ENCODE results near the gene CRADD. TPM values are rescaled to one million over a fixed set of nuclear protein-coding genes. Genes with fewer than 3 reads are reported as not detected.
"Not testable (repeated sequence)": the region's sequence is repeated elsewhere in the genome, so short reads cannot be mapped to it uniquely, and the experiment has no call there.

CRADD gene
- total RNA-seq, 4 donors from 2014 or later: 16.1 to 43.3 (median 26.5) TPM

GRCh38 chr12:93776581-93777018 lies 99.4 kb downstream of the CRADD start:
- H3K4me3 ChIP-seq (ENCODE audit: low read depth, poor library complexity, severe bottlenecking): no peak overlapping the region
- intact Hi-C loops (cut with DNase I; ENCODE audit: low total_unique reads): no loop called here
- DNase-seq (ENCODE audit: low spot score in 2 of 2): no peak
- TF ChIP-seq, protein P1, sequence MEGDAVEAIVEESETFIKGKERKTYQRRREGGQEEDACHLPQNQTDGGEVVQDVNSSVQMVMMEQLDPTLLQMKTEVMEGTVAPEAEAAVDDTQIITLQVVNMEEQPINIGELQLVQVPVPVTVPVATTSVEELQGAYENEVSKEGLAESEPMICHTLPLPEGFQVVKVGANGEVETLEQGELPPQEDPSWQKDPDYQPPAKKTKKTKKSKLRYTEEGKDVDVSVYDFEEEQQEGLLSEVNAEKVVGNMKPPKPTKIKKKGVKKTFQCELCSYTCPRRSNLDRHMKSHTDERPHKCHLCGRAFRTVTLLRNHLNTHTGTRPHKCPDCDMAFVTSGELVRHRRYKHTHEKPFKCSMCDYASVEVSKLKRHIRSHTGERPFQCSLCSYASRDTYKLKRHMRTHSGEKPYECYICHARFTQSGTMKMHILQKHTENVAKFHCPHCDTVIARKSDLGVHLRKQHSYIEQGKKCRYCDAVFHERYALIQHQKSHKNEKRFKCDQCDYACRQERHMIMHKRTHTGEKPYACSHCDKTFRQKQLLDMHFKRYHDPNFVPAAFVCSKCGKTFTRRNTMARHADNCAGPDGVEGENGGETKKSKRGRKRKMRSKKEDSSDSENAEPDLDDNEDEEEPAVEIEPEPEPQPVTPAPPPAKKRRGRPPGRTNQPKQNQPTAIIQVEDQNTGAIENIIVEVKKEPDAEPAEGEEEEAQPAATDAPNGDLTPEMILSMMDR (IDR thresholded peaks at IDR 0.05): no peak
- TF ChIP-seq POLR2A (IDR thresholded peaks at IDR 0.05): no peak
- 52 to 57% methylated on average over 2 of the region's 2 CpGs for WGBS, 2 donors

- no peak overlapping the region for H3K4me3 ChIP-seq (ENCODE audit: low read depth, poor library complexity, severe bottlenecking)
- TF ChIP-seq, protein P1 (IDR thresholded peaks at IDR 0.05): no peak
- no peak for TF ChIP-seq POLR2A (IDR thresholded peaks at IDR 0.05)
- 19 to 30% methylated on average over 3 of the region's 3 CpGs for WGBS, 2 donors
- DNase-seq (ENCODE audit: low spot score in 2 of 2): peak in 1 of 2 donors; percentile 32
- intact Hi-C loops (cut with DNase I; ENCODE audit: low total_unique reads): no loop called here
Observed at GRCh38 chr12:93777254-93777653, 100.1 kb downstream of the CRADD start.

DNA sequence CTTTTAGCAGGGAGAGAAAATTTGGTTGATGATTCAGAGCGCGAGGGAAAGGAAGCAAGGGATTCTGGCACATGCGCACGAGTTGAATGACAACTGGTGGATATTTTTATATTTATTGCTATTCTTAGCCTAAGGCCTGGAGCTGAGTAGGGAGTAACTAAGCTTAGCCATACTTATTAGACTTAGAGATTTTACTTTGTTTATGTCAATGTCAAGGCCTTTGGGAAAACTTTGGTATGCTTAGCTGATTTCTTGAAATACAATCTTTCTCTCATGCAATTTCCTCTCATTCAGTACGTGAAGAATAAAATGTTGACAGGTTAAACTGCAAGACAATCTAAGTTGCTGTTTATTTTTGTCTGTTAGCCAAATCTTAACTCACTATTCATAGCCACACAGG lies 101.1 kb downstream of the CRADD start:
- 7% methylated on average over 5 of the region's 5 CpGs for WGBS, 2 donors
- H3K4me3 ChIP-seq (ENCODE audit: low read depth, poor library complexity, severe bottlenecking): no peak overlapping the region
- intact Hi-C loops (cut with DNase I; ENCODE audit: low total_unique reads): no loop called here
- peak in 1 of 2 donors; percentile 66 for DNase-seq (ENCODE audit: low spot score in 2 of 2)
- TF ChIP-seq POLR2A (IDR thresholded peaks at IDR 0.05): no peak
- TF ChIP-seq, protein P1 (IDR thresholded peaks at IDR 0.05): no peak

DNA sequence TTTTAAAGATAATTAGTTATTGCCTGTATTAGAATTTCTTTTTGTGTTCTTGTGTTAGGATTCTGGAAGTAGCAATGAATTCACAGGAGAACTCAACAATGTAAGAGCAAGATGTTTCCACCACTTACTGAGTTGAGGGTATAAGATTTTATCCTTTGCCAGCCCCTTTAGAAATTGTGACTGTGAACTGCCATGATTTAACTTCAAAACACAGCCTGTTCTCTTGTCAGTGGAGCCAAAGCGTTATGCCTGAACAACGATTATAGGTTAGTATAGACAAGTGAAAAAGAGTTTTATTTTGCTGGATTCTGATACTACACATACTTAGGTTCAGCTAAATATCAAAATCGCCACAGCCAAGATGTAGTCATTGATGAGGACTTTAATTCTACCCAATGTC lies 101.6 kb downstream of the CRADD start:
- no peak for TF ChIP-seq POLR2A (IDR thresholded peaks at IDR 0.05)
- TF ChIP-seq, protein P1 (IDR thresholded peaks at IDR 0.05): no peak
- intact Hi-C loops (cut with DNase I; ENCODE audit: low total_unique reads): no loop called here
- H3K4me3 ChIP-seq (ENCODE audit: low read depth, poor library complexity, severe bottlenecking): no peak overlapping the region
- 73 to 81% methylated on average over 3 of the region's 3 CpGs for WGBS, 2 donors
- no peak for DNase-seq (ENCODE audit: low spot score in 2 of 2)

DNA sequence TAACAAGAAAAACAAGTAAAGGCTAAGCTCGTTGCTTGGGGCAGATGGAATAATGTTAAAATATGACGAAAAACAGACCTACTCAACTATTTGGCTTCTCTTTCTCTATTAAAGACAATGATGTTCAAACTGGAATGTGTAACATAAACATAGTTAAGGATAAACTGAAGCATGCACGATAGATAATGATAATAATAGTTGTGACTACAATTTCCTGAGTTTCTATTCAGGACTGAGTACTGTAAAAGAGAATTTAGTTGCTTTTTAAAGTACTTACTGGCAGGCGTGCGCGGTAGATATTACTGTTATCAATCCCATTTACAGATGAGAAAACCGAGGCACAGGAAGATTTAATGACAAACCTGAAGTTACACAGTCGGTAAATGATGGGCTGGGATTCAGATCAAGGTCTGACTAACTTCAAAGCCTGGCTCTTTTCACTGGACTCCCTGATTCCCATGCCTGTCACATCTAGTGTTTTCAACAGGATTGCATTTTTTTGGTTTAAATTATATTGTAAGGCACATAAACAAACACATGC lies 103.0 kb downstream of the CRADD start:
- intact Hi-C loops (cut with DNase I; ENCODE audit: low total_unique reads): no loop called here

GRCh38 chr12:93780886-93781285 lies 103.7 kb downstream of the CRADD start:
- DNase-seq (ENCODE audit: low spot score in 2 of 2); H3K4me3 ChIP-seq (ENCODE audit: low read depth, poor library complexity, severe bottlenecking); intact Hi-C loops (cut with DNase I; ENCODE audit: low total_unique reads): not testable (repeated sequence)
- WGBS, 2 donors: 92 to 95% methylated on average over 4 of the region's 4 CpGs

More for the DNA sequence above, 103.0 kb downstream of the CRADD start:
- TF ChIP-seq POLR2A (IDR thresholded peaks at IDR 0.05): no peak
- TF ChIP-seq, protein P1 (IDR thresholded peaks at IDR 0.05): no peak
- 77 to 84% methylated on average over 8 of the region's 8 CpGs for WGBS, 2 donors
- H3K4me3 ChIP-seq (ENCODE audit: low read depth, poor library complexity, severe bottlenecking): no peak overlapping the region
- no peak for DNase-seq (ENCODE audit: low spot score in 2 of 2)

GRCh38 chr12:93781961-93782360 lies 104.8 kb downstream of the CRADD start:
- intact Hi-C loops (cut with DNase I; ENCODE audit: low total_unique reads); DNase-seq (ENCODE audit: low spot score in 2 of 2); H3K4me3 ChIP-seq (ENCODE audit: low read depth, poor library complexity, severe bottlenecking): not testable (repeated sequence)
- WGBS, 2 donors: 94% methylated on average over 3 to 4 of the region's 4 CpGs
